HepG2 (cell line): Measurements from ENCODE around the gene ANKHD1. TPM values are rescaled to one million over a fixed set of nuclear protein-coding genes. Genes with fewer than 3 reads are reported as not detected.

Experiments used
- ATAC-seq: fragments of 200-7000 bp; cut with Tn5 transposase; 3 replicates; pipeline ENCODE4 v1.9.1; 2020; ENCODE audit warnings: mild to moderate bottlenecking, moderate library complexity
- BruUV-seq: library from RNA; stranded (reverse); fragments of 400-500 nt; replicated peaks from 2 replicates; lab custom pipeline; 2021; lab: Mats Ljungman, UMichigan
- CTCF ChIA-PET: fragments of 300-600 bp; formaldehyde crosslinking; extraction: SDS; loops from one replicate; lab custom pipeline; 2021; ENCODE audit warnings: low total read pairs, inconsistent platforms, low intra/inter-chr PET ratio; lab: Yijun Ruan, JAX
- POLR2A ChIA-PET: fragments of 350-600 bp; sonication (Branson Sonifier 250); formaldehyde crosslinking; loops from one replicate; lab custom pipeline; 2020; ENCODE audit warnings: antibody characterized with exemption, inconsistent platforms; lab: Yijun Ruan, JAX
- DNase-seq: peaks from one replicate; pipeline ENCODE4 v3.0.0-alpha.2; 2015; ENCODE audit warnings: low spot score
- FAIRE-seq: peaks from 3 replicates; lab custom pipeline; 2011; peaks lifted over from hg19 to GRCh38; lab: Jason Lieb, UNC
- H2AFZ ChIP-seq: one replicate; pipeline ENCODE4 v1.6.1; 2011; ENCODE audit warnings: low read length, inconsistent platforms
- H3K27ac ChIP-seq: fragments of 300-600 bp; 3 replicates; pipeline ENCODE4 v1.8.0; 2011; ENCODE audit warnings: mixed run types, mild to moderate bottlenecking, mixed read lengths, low read length, inconsistent platforms; ENCODE audit not compliant: insufficient read depth; ENCODE audit errors: extremely low read length
- H3K27me3 ChIP-seq, 2 experiments: fragments of 200-600 bp in 1 of 2; 2 replicates in 1 of 2; 3 replicates in 1 of 2; pipeline versions ENCODE4 v1.6.0 to v1.8.0; 2011; ENCODE audit warnings: low read length in 2 of 2, mild to moderate bottlenecking in 2 of 2, moderate library complexity in 2 of 2, inconsistent platforms in 1 of 2; ENCODE audit not compliant: insufficient read depth in 2 of 2, control insufficient read depth in 1 of 2
- H3K36me3 ChIP-seq, 2 experiments: fragments of 200-600 bp in 1 of 2; replicated peaks in 1 of 2; 2 replicates in 1 of 2; 3 replicates in 1 of 2; pipeline versions ENCODE4 v1.5.1 to v1.8.0; 2011; ENCODE audit warnings: low read length in 2 of 2, inconsistent platforms in 1 of 2; ENCODE audit not compliant: insufficient read depth in 2 of 2, control insufficient read depth in 1 of 2
- H3K4me1 ChIP-seq: 2 replicates; pipeline ENCODE4 v1.5.1; 2012; ENCODE audit warnings: low read length, inconsistent platforms; ENCODE audit not compliant: insufficient read depth
- H3K4me2 ChIP-seq: 2 replicates; pipeline ENCODE4 v1.6.0; 2011; ENCODE audit warnings: low read depth, low read length, inconsistent platforms
- H3K4me3 ChIP-seq, 3 experiments: fragments of 200-600 bp in 1 of 3; sonication (generic), shearing (Covaris generic) in 1 of 3; replicated peaks in 1 of 3; 2 replicates each; pipeline ENCODE4 v1.5.1; 2011 to 2016; ENCODE audit warnings: low read length in 3 of 3, inconsistent platforms in 2 of 3, low read depth in 2 of 3, mild to moderate bottlenecking in 2 of 3, control low read depth in 1 of 3, mixed read lengths in 1 of 3; ENCODE audit not compliant: insufficient read depth in 1 of 3
- H3K79me2 ChIP-seq: one replicate; pipeline ENCODE4 v1.6.1; 2011; ENCODE audit warnings: low read length, inconsistent platforms; ENCODE audit not compliant: insufficient read depth
- H3K9ac ChIP-seq: 2 replicates; pipeline ENCODE4 v1.6.0; 2011; ENCODE audit warnings: mild to moderate bottlenecking, low read depth, low read length, inconsistent platforms; ENCODE audit not compliant: insufficient read depth
- H3K9me3 ChIP-seq: 2 replicates; pipeline ENCODE4 v1.5.1; 2012; ENCODE audit warnings: mild to moderate bottlenecking, low read length
- H4K20me1 ChIP-seq: 2 replicates; pipeline ENCODE4 v1.6.0; 2011; ENCODE audit warnings: inconsistent platforms, mild to moderate bottlenecking, low read length, moderate library complexity; ENCODE audit not compliant: insufficient read depth
- CEBPB ChIP-seq: IDR thresholded peaks from 2 replicates; pipeline ENCODE4 v1.6.1; 2011; ENCODE audit warnings: low read depth, low read length, improper control_type of control experiment, borderline replicate concordance
- CEBPG ChIP-seq: IDR thresholded peaks from 2 replicates; pipeline ENCODE4 v1.6.1; 2016
- JUND ChIP-seq: sonication (generic); formaldehyde crosslinking; IDR thresholded peaks from 2 replicates; pipeline ENCODE4 v1.8.0; 2022; ENCODE audit warnings: mild to moderate bottlenecking, missing genetic modification reagents
- ZNF354B ChIP-seq: sonication (generic); formaldehyde crosslinking; IDR thresholded peaks from 2 replicates; pipeline ENCODE4 v1.8.0; 2022; ENCODE audit warnings: mild to moderate bottlenecking, missing genetic modification reagents
- WGBS: methylation state at CpG from one replicate; pipeline ENCODE4 v1.1.6; 2017; ENCODE audit warnings: low lambda C conversion rate; 5-methylcytosine and 5-hydroxymethylcytosine counted together
- in situ Hi-C: cut with HindIII; loops from 2 replicates; pipeline ENCODE4 v1.10.0; 2017; ENCODE audit warnings: low pct_unique_long_range_greater_than_20kb; ENCODE audit not compliant: extremely low pct_ligation_motif_present
- intact Hi-C: fragments of 100-400 bp; cut with micrococcal nuclease; formaldehyde crosslinking; loops from one replicate; pipeline ENCODE4 v1.10.0; 2022; ENCODE audit not compliant: unreplicated experiment
- polyA plus RNA-seq, 8 experiments: library from polyadenylated mRNA; depleted of rRNA in 3 of 8; stranded (reverse) in 7 of 8; unstranded in 1 of 8; fragments of >200 nt; fragmentation: Illumina TruSeq in 4 of 8; extraction: Trizol in 4 of 8; gene quantifications; 2 replicates each; pipeline versions ENCODE4 v1.2.1 to v1.2.3, GENCODE V29; 2011 to 2016; ENCODE audit warnings: low read depth in 4 of 8, missing spikeins in 1 of 8, mixed read lengths in 1 of 8; ENCODE audit not compliant: insufficient read depth in 1 of 8
- total RNA-seq, 5 experiments: library from RNA; depleted of rRNA; stranded (reverse); fragments of >200 nt; fragmentation: Illumina TruSeq; extraction: Trizol; gene quantifications; 2 replicates each; pipeline ENCODE4 v1.2.3, GENCODE V29; 2016; ENCODE audit warnings: low read depth in 1 of 5
- TF ChIP-seq, protein P1 (sequence below): sonication (generic); formaldehyde crosslinking; IDR thresholded peaks from 2 replicates; pipeline ENCODE4 v1.4.0; 2020; ENCODE audit warnings: missing genetic modification reagents, borderline replicate concordance
- TF ChIP-seq, protein P2 (sequence below): sonication (generic); formaldehyde crosslinking; IDR thresholded peaks from 2 replicates; pipeline ENCODE4 v1.8.0; 2023; ENCODE audit warnings: mild to moderate bottlenecking, missing genetic modification reagents
- TF ChIP-seq, protein P3 (sequence below): sonication (generic); formaldehyde crosslinking; IDR thresholded peaks from 2 replicates; pipeline ENCODE4 v1.8.1; 2023; ENCODE audit warnings: mild to moderate bottlenecking, inconsistent platforms, moderate library complexity, missing genetic modification reagents, borderline replicate concordance

The ANKHD1 gene
- total and polyA plus RNA-seq, 2 of the 13 experiments (the other 11 are each of a cell fraction or from before 2014, with no cell fraction given) = 69.9 to 82.0 TPM

DNA sequence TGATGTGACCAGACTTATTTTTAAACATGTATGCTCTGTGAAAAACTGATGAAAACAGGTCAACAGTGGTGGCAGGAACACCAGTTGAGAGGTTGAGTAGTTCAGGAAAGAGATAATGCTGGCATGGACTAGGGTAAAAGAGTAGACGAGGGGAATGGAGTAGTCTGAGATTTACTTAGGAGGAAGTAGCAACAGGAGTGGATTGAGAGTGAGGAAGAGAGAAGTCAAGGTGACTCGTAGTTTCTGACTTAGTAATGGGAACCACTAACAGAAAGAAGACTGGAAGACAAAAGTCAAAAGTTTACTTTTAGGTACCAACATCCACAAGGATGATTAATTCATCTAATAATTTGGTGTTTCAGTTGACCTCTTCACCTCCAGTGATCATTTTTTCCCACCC, 152.0 kb downstream of the ANKHD1 start:
- BruUV-seq = no TSS peak
- in situ Hi-C loops = no loop called here
- H3K27me3 ChIP-seq = no peaks in the 10 kb centered on the region
- TF ChIP-seq, protein P1, sequence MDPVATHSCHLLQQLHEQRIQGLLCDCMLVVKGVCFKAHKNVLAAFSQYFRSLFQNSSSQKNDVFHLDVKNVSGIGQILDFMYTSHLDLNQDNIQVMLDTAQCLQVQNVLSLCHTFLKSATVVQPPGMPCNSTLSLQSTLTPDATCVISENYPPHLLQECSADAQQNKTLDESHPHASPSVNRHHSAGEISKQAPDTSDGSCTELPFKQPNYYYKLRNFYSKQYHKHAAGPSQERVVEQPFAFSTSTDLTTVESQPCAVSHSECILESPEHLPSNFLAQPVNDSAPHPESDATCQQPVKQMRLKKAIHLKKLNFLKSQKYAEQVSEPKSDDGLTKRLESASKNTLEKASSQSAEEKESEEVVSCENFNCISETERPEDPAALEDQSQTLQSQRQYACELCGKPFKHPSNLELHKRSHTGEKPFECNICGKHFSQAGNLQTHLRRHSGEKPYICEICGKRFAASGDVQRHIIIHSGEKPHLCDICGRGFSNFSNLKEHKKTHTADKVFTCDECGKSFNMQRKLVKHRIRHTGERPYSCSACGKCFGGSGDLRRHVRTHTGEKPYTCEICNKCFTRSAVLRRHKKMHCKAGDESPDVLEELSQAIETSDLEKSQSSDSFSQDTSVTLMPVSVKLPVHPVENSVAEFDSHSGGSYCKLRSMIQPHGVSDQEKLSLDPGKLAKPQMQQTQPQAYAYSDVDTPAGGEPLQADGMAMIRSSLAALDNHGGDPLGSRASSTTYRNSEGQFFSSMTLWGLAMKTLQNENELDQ (CRISPR knock-in tag) = no peak
- TF ChIP-seq JUND = no peak
- no peak overlapping the region for H3K4me2 ChIP-seq
- FAIRE-seq (no peak), ATAC-seq (no peak), DNase-seq (no peak)
- H3K36me3 ChIP-seq = peaks cover 10 to 40% of the 10 kb centered on the region in 2 experiments
- CTCF ChIA-PET = no interaction called here
- no peaks in the 10 kb centered on the region; the same call in none of the 2 replicates for H4K20me1 ChIP-seq
- peaks cover 37% of the 10 kb centered on the region for H3K4me1 ChIP-seq
- POLR2A ChIA-PET = no interaction called here
- whole genome bisulfite sequencing = 95% methylated on average over 2 of the region's 2 CpGs
- H3K9ac ChIP-seq = no peak overlapping the region
- H3K27ac ChIP-seq = no peak overlapping the region
- H2AFZ ChIP-seq = no peak overlapping the region
- no peak overlapping the region for H3K4me3 ChIP-seq
- peaks cover 36% of the 10 kb centered on the region for H3K79me2 ChIP-seq
- H3K9me3 ChIP-seq = no peaks in the 10 kb centered on the region
- intact Hi-C loops = no loop called here

DNA sequence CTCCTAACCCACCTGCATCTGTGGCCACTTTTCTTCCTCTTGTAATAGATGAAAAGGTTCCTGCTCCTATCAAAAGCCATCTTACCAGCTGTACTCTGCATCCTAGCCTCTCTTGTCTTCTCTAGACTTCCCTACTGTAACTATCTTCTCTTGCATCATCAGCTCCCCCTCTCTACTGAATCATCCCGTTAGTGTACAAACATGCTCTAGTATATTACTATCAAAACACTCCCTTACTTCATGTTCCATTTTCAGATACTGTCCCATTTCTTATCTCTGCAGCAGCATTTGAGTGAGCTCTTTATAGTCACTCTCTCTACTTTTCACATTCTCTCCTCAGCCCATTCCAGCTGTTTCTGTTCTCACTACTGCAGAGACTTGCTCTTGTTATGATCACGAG, 152.8 kb downstream of the ANKHD1 start:
- Histone ChIP-seq H3K4me3 (no peak overlapping the region), H4K20me1 (no peaks in the 10 kb centered on the region; the same call in none of the 2 replicates), H3K27me3 (no peaks in the 10 kb centered on the region), H3K9me3 (no peaks in the 10 kb centered on the region), H3K9ac (no peak overlapping the region), H3K27ac (no peak overlapping the region), H3K4me2 (peak overlapping the region; percentile 4; the same call in 1 of the 2 replicates), H3K4me1 (peaks cover 37% of the 10 kb centered on the region), H3K79me2 (peaks cover 36% of the 10 kb centered on the region), H3K36me3 (peaks cover 10 to 32% of the 10 kb centered on the region in 2 experiments), H2AFZ (no peak overlapping the region)
- FAIRE-seq (no peak), DNase-seq (no peak), ATAC-seq (no peak)
- ChIA-PET POLR2A (no interaction called here), CTCF (no interaction called here)
- in situ Hi-C loops = no loop called here
- no TSS peak for BruUV-seq
- intact Hi-C loops = no loop called here
- 78% methylated on average over 2 of the region's 2 CpGs for WGBS
- TF ChIP-seq ZNF354B (CRISPR knock-in tag) (no peak), CEBPB (peak; percentile 50; the same call in 1 of the 2 replicates), CEBPG (CRISPR knock-in tag) (peak; percentile 40; the same call in 1 of the 2 replicates)
- TF ChIP-seq, protein P2, sequence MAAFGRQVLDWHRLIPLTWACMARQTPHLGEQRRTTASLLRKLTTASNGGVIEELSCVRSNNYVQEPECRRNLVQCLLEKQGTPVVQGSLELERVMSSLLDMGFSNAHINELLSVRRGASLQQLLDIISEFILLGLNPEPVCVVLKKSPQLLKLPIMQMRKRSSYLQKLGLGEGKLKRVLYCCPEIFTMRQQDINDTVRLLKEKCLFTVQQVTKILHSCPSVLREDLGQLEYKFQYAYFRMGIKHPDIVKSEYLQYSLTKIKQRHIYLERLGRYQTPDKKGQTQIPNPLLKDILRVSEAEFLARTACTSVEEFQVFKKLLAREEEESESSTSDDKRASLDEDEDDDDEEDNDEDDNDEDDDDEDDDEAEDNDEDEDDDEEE (CRISPR knock-in tag) = no peak
- TF ChIP-seq, protein P3, sequence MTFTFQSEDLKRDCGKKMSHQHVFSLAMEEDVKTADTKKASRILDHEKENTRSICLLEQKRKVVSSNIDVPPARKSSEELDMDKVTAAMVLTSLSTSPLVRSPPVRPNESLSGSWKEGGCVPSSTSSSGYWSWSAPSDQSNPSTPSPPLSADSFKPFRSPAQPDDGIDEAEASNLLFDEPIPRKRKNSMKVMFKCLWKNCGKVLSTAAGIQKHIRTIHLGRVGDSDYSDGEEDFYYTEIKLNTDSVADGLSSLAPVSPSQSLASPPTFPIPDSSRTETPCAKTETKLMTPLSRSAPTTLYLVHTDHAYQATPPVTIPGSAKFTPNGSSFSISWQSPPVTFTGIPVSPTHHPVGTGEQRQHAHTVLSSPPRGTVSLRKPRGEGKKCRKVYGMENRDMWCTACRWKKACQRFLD = no peak
